Epithelial cell of proximal tubule (primary cell): Measurements from ENCODE around the gene SUPT4H1. TPM values are rescaled to one million over a fixed set of nuclear protein-coding genes. Genes with fewer than 3 reads are reported as not detected.

Experiments used
- DNase-seq: peaks from one replicate; pipeline ENCODE4 v3.0.0-alpha.2; 2011; ENCODE audit warnings: low read depth
- H3K4me3 ChIP-seq: 2 replicates; pipeline ENCODE4 v1.5.1; 2011; ENCODE audit warnings: low read depth, mild to moderate bottlenecking, low read length
- CTCF ChIP-seq: conservative IDR thresholded peaks from 2 replicates; pipeline ENCODE4 v1.5.1; 2012; ENCODE audit warnings: low read depth, mild to moderate bottlenecking, low read length
- total RNA-seq: library from RNA; depleted of rRNA; stranded (reverse); fragments of >200 nt; gene quantifications from 2 replicates; pipeline ENCODE4 v1.2.3, GENCODE V29; 2015

Gene SUPT4H1
- total RNA-seq, 1 donor from 2014 or later = 47.6 TPM

GRCh38 chr17:58310511-58311428 lies 41.2 kb downstream of the SUPT4H1 start:
- TF ChIP-seq CTCF = no peak
- no peak overlapping the region for H3K4me3 ChIP-seq
- DNase-seq = no peak

GRCh38 chr17:58309918-58310259 lies 42.1 kb downstream of the SUPT4H1 start:
- TF ChIP-seq CTCF = no peak
- H3K4me3 ChIP-seq = no peak overlapping the region
- DNase-seq = no peak

- no peak for DNase-seq
- TF ChIP-seq CTCF = no peak
- H3K4me3 ChIP-seq = no peak overlapping the region
Observed at GRCh38 chr17:58308985-58309917, 42.8 kb downstream of the SUPT4H1 start.

GRCh38 chr17:58308173-58308984 lies 43.6 kb downstream of the SUPT4H1 start:
- no peak for TF ChIP-seq CTCF
- no peak overlapping the region for H3K4me3 ChIP-seq
- no peak for DNase-seq

GRCh38 chr17:58307468-58308172 lies 44.4 kb downstream of the SUPT4H1 start:
- TF ChIP-seq CTCF = no peak
- H3K4me3 ChIP-seq = no peak overlapping the region
- DNase-seq = no peak
